Muscle of back (tissue), 11 donors: ENCODE results near the gene APBB2. TPM values are rescaled to one million over a fixed set of nuclear protein-coding genes. Genes with fewer than 3 reads are reported as not detected.

Experiments
- DNase-seq, 3 donors: peaks; one replicate each; pipeline versions ENCODE4 v3.0.0 to v3.0.0-alpha.2; 2013
- polyA plus RNA-seq, 10 donors: library from polyadenylated mRNA; unstranded; fragments of 120-200 nt; gene quantifications; one replicate each; pipeline ENCODE4 v1.2.1, GENCODE V29; 2013; ENCODE audit not compliant: insufficient read length in 10 of 10

APBB2 gene
- polyA plus RNA-seq, 10 donors, result 29.5 to 55.5 (median 44.6) TPM

- DNase-seq, result peak; percentile 69 to 93 (median 79)
These were observed 2.1 kb upstream of the APBB2 start for GRCh38 chr4:41216294-41217019.

- DNase-seq, result no peak
These were observed 1.6 kb upstream of the APBB2 start for GRCh38 chr4:41215969-41216293.

- peak in 1 of 3 donors; percentile 39 for DNase-seq
These were observed 813 bp upstream of the APBB2 start for GRCh38 chr4:41215155-41215554.

GRCh38 chr4:41214825-41215146, 444 bp upstream of the APBB2 start:
- DNase-seq, result no peak

GRCh38 chr4:41213625-41214135, 662 bp downstream of the APBB2 start:
- DNase-seq, result no peak

- DNase-seq, result peak in 2 of 3 donors; percentile 56 to 82
These were observed 1.6 kb downstream of the APBB2 start for GRCh38 chr4:41212616-41213203.

GRCh38 chr4:41211951-41212615, 2.3 kb downstream of the APBB2 start:
- DNase-seq, result no peak

- no peak for DNase-seq
These were observed 4.4 kb downstream of the APBB2 start for GRCh38 chr4:41209901-41210300.

- no peak for DNase-seq
These were observed 5.2 kb downstream of the APBB2 start for GRCh38 chr4:41209187-41209586.

- no peak for DNase-seq
These were observed 7.0 kb downstream of the APBB2 start for GRCh38 chr4:41207291-41207831.

GRCh38 chr4:41205854-41206460, 8.4 kb downstream of the APBB2 start:
- DNase-seq, result no peak

- DNase-seq, result no peak
These were observed 9.2 kb downstream of the APBB2 start for GRCh38 chr4:41205130-41205529.

- peak in 2 of 3 donors; percentile 60 to 62 for DNase-seq
These were observed 9.9 kb downstream of the APBB2 start for GRCh38 chr4:41204400-41204978.

GRCh38 chr4:41203841-41204240, 10.5 kb downstream of the APBB2 start:
- DNase-seq, result no peak

- DNase-seq, result no peak
These were observed 11.3 kb downstream of the APBB2 start for GRCh38 chr4:41202820-41203568.

- DNase-seq, result no peak
These were observed 12.0 kb downstream of the APBB2 start for GRCh38 chr4:41202356-41202755.

- no peak for DNase-seq
These were observed 13.8 kb downstream of the APBB2 start for GRCh38 chr4:41200486-41201017.

- DNase-seq, result no peak
These were observed 14.6 kb downstream of the APBB2 start for GRCh38 chr4:41199788-41200187.

- DNase-seq, result no peak
These were observed 16.3 kb downstream of the APBB2 start for GRCh38 chr4:41197996-41198395.

GRCh38 chr4:41197495-41197894, 16.8 kb downstream of the APBB2 start:
- DNase-seq, result no peak
